GM19035 (cell line): ENCODE results near the gene NR1I2.
A peak's percentile ranks its signal among the peaks of the same experiment; 100 is the strongest.

Source experiments
- ATAC-seq: cut with Tn5 transposase; IDR thresholded peaks from one replicate; pipeline ENCODE4 v1.9.1; 2021; ENCODE audit not compliant: unreplicated experiment

Gene NR1I2

GRCh38 chr3:119781330-119782198, at the start of gene NR1I2:
TSS of gene NR1I2 (plus strand) at chr3:119782101.
- ATAC-seq: no peak

DNA sequence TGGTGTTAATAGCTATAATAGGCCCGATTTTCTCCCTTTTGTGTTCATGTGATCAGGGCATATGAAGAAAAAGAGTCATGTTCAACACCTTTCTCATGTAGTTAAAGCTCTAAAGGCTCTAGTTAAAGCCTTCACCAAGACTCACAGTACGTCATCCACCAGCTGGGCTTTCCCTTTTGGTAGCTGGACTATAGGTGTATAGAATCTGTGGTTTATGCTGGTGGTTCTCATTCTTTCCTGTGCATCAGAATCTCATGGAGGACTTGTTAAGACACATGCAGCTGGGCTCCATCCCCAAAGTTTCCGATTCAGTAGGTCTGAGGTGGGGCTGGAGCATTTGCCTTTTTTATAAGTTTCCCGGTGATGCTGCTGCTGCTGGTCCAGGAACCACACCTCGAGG, 48.1 kb upstream of the NR1I2 start:
- no peak for ATAC-seq

DNA sequence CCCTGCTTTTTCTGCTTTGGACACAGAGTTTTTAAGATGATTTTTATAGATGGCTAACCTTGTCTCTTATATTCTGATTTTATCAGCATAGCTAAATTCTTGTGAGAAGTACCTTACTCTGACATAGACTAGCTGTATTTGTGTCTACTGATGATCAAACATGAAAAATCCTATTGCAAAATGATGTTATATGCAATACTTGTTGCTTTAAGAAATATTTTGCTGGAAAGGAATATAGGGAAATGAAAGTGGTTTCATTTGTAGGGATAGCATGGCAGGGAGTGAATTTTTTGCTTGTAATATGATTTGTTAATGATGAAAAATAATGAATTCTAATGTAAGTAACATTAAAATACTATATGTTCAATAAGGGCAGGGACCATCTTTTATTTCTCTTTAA, 43.2 kb upstream of the NR1I2 start:
- no peak for ATAC-seq

DNA sequence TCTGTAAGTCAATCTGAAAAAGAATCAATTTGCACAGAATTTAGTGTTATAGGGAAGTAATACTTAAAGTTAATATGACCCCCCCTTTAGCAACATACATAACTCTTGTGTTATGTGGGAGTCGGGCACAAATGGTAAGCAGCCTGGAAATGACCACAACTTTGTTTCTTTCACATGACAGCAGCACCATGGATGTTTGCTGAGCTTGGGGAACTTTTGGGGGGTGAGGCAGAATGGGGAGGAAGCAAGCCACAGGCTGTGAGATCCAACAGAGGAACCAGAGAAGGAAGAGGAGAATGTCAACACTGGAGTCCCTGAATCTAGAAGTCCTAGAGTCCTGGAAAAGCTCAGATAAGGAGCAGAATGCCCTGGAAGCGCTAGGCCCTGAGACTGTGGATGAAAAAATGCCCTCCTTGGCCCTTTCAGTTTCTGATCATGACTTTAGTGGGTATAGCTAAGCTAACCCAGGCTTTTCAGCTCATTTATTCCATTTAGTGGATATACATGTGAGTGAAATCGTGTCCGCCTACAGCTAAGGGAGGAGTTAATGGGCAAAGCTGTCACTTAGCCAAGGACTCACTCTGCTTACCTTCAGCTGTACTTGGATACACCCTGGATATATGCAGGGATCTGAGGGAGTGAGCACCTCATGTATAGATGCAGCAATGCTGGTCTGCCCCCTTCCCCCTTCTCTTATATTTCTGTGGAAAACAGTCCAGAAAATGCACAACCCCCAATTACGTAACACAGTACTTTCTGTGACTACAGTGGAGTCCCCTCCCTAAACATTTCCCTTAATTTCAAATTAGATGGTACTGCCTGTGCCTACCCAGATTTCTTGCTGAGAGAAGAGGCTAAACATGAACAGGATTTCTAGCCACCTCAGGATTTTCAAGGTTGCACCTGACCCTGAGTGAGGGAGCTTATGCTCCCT, 40.0 kb upstream of the NR1I2 start:
- no peak for ATAC-seq

DNA sequence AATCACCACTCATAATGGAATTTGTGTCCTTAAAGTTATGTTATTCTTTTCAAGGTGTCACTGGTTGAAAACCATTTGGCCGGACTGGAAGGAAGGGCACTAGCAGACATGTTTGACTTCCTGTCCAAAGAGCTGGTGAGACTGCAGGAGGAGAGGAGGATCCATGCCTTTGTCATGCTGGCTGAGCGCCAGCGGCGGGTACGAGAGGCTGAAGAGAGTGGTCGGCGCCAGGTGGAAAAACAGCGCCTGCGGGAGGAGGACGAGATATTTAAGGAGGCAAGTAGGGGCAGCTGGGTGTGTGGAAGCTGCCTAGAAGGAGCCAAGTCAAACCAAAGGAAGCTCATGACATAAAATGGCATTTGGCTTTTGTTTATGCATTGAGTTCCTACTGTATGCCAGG, 38.0 kb upstream of the NR1I2 start:
- ATAC-seq: no peak

- ATAC-seq: no peak
Measured at GRCh38 chr3:119745942-119746341, 36.0 kb upstream of the NR1I2 start.

GRCh38 chr3:119746423-119746822, 35.5 kb upstream of the NR1I2 start:
- no peak for ATAC-seq

DNA sequence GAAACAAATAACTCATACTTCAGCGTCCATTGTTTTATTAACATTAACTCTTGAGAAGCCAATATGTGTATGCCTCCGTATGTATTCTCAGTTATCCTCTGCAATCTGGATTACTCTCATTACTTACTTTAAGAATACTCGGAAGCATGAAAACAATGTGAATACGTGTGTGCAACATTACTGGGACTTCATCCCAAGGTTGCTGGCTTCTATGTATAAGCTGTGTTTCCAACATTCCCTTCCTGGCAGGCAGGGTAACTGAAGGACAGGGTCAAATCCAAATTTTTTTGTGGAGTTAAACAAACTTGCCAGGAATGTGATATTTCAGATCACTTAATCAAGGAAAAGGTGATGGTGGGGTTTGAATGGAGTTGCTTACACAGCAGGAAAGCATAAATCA, 34.5 kb upstream of the NR1I2 start:
- no peak for ATAC-seq

GRCh38 chr3:119748991-119749390, 32.9 kb upstream of the NR1I2 start:
- ATAC-seq: no peak

- no peak for ATAC-seq
Measured at GRCh38 chr3:119751423-119751822, 30.5 kb upstream of the NR1I2 start.

DNA sequence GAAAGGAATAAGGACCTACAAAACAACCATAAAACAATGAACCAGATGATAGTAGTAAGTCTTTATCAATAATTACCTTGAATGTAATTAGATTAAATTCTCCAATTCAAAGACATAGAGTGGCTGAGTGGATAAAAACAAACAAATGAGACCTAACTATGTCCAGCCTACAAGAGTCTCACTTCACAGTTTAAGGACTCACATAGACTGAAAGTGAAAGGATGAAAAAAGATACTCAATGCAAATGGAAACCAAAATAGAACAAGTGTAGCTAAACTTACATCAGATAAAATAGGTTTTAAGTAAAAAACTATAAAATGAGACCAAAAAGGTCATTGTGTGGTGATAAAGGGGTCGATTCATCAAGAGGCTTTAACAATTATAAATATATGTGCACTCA, 21.9 kb upstream of the NR1I2 start:
- ATAC-seq: peak; percentile 78

DNA sequence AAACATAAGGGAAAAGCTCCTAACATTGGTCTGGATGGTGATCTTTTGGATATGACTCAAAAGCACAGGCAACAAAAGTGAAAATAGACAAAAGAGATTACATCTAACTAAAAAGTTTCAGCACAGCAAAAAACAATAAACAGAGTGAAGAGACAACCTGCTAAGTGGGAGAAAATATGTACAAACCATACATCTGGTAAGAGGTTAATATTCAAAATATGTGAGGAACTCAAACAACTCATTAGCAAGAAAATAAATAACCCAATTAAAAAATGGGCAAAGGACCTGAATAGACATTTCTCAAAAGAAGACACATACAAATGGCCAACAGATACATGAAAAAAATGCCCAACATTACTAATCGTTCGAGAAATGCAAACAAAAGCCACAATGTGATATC, 19.0 kb upstream of the NR1I2 start:
- ATAC-seq: no peak

DNA sequence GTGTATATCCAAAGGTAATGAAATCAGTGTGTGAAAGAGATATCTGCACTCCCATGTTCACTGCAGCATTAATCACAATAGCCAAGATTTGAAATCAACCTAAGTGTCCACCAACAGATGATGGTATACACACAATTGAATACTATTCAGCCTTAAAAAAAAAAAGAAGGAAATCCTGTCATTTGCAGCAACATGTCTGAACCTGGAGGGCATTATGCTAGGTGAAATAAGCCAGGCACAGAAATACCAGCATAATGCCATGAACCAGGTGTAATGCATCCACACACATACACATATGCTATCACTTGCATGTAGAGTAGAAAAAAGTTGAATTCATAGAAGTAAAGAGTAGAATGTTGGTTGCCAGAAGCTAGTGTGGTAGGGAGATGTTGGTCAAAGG, 18.4 kb upstream of the NR1I2 start:
- ATAC-seq: no peak

GRCh38 chr3:119765239-119765638, 16.7 kb upstream of the NR1I2 start:
- no peak for ATAC-seq

DNA sequence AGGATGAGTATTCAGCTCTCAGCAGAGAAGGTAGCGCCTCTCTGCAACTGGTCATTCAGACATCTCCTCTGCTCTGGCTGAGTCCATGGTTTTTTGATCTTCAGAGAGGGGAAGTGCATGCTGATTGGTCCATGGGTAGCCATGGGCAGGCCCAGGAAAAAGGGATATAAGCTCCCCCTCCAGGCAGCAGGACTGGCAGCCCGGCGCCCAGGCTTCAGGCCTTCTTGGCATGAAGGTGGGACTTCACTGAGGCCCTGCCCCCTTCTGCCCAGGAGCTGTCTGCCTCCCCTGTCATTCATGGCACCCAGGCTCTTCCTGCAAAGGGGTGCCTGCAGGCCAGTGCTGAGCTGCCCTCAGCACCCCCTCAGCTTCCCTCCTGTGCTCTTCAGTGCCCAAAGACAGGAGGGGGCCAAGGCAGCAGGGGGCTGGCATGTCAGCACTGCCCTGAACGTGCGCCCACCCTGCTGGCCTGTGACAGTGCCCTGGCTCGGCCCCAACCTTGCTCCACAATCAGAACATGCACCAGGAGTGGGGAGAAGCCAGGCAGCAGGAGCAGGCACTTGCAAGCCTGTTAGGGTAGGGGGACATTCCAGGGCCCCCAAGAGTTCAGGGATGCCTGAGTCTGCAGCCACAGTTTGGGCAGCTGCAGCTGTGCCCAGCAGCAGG, 13.8 kb upstream of the NR1I2 start:
- ATAC-seq: no peak

DNA sequence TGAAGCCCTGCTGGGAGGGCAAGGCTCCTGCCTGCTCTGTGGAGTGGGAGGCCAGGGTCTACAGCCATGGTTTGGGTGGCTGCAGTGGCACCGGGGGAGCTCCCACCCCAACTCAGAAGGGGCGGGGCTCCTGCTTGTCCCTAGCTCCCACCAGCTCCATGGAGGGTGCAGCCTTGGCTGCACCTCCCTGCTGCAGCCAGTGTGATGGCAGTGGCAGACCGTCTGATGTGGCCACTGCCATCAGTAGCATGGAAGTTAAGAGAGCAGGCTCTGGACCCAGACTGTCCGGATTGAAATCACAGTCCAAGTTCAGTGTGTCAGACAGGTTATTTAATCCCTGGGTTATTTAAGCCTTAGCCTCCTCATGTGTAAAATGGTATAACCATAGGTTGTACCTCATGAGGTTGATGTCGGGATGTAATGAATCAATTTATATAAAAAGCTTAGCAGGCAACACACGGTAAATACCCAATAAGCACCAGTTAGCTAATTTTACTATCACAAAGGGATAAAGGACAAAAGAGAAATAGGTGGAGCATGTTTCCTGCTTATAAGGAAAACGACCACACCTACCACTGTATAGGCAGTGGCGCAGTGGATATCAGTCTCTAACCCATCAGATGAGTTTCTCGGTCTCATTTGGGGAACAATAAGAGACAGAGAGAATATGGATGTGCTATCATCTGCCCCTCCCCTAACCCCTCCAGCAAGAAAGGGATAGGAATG, 13.1 kb upstream of the NR1I2 start:
- ATAC-seq: no peak

DNA sequence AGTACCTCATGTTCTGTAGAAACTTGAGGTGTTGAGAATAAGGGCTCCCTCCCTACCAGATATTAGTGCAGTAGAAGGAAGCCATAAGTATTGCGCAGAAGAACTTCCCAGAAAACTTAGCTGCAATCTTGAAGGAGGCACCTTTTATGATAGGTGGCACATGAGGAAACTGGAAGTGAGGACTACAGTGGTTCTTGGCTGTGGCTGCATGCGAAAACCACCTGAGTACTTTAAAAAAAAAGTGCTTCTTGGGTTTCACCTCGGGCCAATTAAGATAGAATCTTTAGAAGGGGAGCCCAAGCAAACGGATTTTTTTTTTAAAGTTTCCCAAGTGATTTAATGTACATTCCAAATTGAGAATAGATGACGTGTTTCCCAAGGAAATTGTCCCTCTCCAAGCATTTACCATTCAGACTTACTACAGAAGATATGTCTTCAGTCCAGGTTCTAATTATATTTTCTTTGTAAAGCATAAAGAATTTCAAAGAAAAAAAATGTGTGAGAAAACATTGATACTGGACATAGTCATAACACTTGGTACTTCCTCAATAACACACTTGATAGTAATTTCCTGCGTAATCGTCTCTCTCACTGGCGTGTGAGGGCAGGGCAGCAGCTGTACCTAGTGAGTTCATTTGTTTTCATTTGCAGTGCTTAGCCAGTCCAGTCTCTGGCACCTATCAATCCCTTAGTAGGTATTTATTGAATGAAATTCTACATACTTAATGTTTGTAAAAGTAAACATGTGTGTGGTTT, 12.3 kb upstream of the NR1I2 start:
- no peak for ATAC-seq

- ATAC-seq: peak; percentile 73
Measured at GRCh38 chr3:119774444-119774843, 7.5 kb upstream of the NR1I2 start.

DNA sequence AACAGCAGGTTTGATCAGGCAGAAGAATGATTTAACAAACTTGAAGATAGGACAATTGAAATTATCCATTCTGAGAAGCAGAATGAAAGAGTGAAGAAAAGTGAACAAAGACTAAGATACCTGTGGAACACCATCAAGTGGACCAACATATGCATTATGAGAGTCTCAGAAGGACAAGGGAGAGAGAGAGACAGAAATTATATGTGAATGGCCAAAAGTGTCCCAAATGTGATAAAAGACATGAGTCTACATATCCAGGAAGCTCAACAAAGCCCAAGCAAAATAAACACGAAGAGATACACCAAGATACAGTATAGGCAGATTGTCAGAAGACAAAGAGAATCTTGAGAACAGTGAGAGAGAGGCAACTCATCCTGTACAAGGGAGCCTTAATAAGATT, 5.6 kb upstream of the NR1I2 start:
- no peak for ATAC-seq

GRCh38 chr3:119778176-119778575, 3.7 kb upstream of the NR1I2 start:
- ATAC-seq: no peak
